ENCODE measurements around the gene PIK3R1.

The PIK3R1 gene

DNA sequence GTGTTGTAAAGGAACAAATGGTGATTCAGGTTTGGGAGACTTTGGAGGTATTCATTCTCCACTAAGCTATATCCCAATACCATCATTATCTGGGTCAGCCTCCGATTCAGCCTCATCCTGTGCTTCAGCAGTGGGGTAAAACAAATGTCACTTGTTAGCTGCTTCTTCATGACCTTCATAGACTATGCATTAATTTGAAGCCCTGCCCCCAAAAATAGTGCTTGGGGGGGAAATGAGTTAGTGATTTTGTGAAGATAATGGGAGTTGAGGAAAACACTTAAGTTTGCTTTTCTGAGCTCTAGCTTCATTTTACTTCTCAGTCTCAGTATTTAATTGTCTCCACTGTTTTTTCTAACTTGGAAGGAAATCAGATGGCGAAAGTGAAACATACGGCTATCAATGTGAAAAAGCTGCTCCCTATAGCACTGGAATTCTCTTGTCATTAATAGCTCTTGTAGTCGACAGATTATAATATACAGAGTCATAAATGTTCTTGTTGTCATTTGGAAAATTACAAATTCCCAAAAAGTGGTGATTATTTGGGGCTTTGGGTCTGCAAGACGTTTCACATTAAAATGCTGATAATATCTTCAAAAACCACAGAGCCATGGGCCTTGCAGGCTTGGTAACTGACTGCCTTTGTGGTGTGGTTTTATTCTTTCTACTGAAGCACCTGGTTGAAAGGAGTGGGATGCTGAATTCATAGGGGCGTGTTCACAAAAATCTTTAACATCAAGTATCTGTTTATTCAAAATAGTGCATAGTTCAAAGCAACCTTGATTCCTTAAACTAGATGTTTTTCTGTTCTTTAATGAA is 40.0 kb downstream of the PIK3R1 start:
- TF ChIP-seq TCF12 (IDR thresholded peaks at IDR 0.05; ENCODE audit: low read depth) (no peak), TEAD4 (IDR thresholded peaks at IDR 0.05) (no peak), ZBTB7A (IDR thresholded peaks at IDR 0.05; ENCODE audit: low read depth) (no peak), CREB1 (IDR thresholded peaks at IDR 0.05; ENCODE audit: low read depth) (no peak), EP300 (IDR thresholded peaks at IDR 0.05; ENCODE audit: borderline replicate concordance) (no peak), EGR1 (IDR thresholded peaks at IDR 0.05) (no peak), RAD21 (IDR thresholded peaks at IDR 0.05; ENCODE audit: low read depth) (no peak), NFIC (IDR thresholded peaks at IDR 0.05) (no peak)
- TF ChIP-seq, protein P1, sequence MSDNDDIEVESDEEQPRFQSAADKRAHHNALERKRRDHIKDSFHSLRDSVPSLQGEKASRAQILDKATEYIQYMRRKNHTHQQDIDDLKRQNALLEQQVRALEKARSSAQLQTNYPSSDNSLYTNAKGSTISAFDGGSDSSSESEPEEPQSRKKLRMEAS (IDR thresholded peaks at IDR 0.05) = no peak
- TF ChIP-seq, protein P2, sequence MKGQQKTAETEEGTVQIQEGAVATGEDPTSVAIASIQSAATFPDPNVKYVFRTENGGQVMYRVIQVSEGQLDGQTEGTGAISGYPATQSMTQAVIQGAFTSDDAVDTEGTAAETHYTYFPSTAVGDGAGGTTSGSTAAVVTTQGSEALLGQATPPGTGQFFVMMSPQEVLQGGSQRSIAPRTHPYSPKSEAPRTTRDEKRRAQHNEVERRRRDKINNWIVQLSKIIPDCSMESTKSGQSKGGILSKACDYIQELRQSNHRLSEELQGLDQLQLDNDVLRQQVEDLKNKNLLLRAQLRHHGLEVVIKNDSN (IDR thresholded peaks at IDR 0.05) = no peak

DNA sequence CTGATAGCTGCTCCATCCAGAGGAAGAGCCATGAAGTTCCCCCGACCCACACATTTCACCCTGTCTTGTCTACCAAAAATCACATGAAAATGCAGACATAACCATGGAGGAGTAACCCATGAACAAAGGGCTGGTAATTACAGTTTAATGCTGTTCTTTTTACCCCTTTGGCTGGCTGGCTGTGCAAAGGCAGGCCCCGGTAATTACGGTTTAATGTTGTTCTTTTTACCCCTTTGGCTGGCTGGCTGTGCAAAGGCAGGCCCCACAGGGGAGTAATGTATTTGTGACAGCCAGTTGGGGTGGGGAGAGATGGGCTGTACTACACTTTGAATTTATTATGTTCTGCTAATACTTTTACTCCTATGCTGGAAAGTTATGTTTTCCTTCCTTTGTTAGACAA is 41.7 kb downstream of the PIK3R1 start:
- TF ChIP-seq TCF12 (IDR thresholded peaks at IDR 0.05; ENCODE audit: low read depth) = no peak

DNA sequence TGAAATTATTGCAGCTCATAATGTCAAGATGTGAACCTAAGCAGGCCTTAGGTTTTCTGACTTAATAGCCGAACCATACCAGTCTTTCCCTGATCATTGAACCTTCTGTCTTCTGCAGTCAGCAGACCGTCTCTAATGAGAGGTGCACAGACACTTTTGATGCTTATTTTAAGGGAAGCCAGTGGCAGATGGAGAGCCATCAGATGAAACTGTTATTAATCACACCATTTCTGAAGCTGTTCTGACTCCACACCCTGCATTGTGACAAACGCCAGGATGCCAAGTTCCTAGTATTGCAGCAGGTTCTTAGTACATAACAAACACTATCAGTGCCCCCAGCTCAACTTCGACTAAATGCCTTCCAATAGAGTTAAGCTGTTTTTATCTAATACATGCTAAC is 43.0 kb downstream of the PIK3R1 start:
- TF ChIP-seq, protein P2 (IDR thresholded peaks at IDR 0.05) = no peak
- TF ChIP-seq EGR1 (IDR thresholded peaks at IDR 0.05) (no peak), TAF1 (IDR thresholded peaks at IDR 0.05; ENCODE audit: low read depth) (no peak), NFIC (IDR thresholded peaks at IDR 0.05) (no peak)
- TF ChIP-seq, protein P1 (IDR thresholded peaks at IDR 0.05) = no peak

DNA sequence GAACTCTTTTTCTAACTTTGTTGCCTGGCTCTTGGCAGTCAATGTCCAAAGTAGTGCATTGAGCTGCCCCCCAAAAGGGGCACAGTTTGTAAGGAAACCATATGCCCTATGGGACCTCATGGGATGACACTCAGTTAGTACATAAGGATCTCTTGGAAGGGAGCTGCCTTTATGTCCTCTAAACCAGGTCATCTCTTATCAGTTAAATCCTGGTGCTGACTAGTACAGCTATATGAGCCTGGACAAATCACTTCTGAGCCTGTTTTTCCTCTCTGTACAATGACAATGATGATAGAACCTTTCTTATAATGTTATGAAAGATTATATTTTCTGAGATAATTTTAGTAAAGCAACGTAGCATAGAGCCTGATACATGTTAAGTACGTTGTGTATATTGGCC is 44.1 kb downstream of the PIK3R1 start:
- TF ChIP-seq, protein P2 (IDR thresholded peaks at IDR 0.05) = no peak
- TF ChIP-seq ZBTB7A (IDR thresholded peaks at IDR 0.05; ENCODE audit: low read depth) = no peak
- TF ChIP-seq CEBPB (IDR thresholded peaks at IDR 0.05) = no peak
- TF ChIP-seq NFIC (IDR thresholded peaks at IDR 0.05) = no peak
- TF ChIP-seq EP300 (IDR thresholded peaks at IDR 0.05; ENCODE audit: borderline replicate concordance) = no peak
- no peak for TF ChIP-seq CREB1 (IDR thresholded peaks at IDR 0.05; ENCODE audit: low read depth)
- no peak for TF ChIP-seq YY1 (IDR thresholded peaks at IDR 0.05; ENCODE audit: low read depth)
- no peak for TF ChIP-seq TEAD4 (IDR thresholded peaks at IDR 0.05)
- TF ChIP-seq, protein P1 (IDR thresholded peaks at IDR 0.05) = no peak
- no peak for TF ChIP-seq TAF1 (IDR thresholded peaks at IDR 0.05; ENCODE audit: low read depth)
- TF ChIP-seq, protein P3, sequence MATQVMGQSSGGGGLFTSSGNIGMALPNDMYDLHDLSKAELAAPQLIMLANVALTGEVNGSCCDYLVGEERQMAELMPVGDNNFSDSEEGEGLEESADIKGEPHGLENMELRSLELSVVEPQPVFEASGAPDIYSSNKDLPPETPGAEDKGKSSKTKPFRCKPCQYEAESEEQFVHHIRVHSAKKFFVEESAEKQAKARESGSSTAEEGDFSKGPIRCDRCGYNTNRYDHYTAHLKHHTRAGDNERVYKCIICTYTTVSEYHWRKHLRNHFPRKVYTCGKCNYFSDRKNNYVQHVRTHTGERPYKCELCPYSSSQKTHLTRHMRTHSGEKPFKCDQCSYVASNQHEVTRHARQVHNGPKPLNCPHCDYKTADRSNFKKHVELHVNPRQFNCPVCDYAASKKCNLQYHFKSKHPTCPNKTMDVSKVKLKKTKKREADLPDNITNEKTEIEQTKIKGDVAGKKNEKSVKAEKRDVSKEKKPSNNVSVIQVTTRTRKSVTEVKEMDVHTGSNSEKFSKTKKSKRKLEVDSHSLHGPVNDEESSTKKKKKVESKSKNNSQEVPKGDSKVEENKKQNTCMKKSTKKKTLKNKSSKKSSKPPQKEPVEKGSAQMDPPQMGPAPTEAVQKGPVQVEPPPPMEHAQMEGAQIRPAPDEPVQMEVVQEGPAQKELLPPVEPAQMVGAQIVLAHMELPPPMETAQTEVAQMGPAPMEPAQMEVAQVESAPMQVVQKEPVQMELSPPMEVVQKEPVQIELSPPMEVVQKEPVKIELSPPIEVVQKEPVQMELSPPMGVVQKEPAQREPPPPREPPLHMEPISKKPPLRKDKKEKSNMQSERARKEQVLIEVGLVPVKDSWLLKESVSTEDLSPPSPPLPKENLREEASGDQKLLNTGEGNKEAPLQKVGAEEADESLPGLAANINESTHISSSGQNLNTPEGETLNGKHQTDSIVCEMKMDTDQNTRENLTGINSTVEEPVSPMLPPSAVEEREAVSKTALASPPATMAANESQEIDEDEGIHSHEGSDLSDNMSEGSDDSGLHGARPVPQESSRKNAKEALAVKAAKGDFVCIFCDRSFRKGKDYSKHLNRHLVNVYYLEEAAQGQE (IDR thresholded peaks at IDR 0.05; ENCODE audit: low read depth) = no peak
- TF ChIP-seq FOXM1 (IDR thresholded peaks at IDR 0.05; ENCODE audit: borderline replicate concordance, low read depth) = no peak
- TF ChIP-seq TCF12 (IDR thresholded peaks at IDR 0.05; ENCODE audit: low read depth) = no peak
- no peak for TF ChIP-seq RAD21 (IDR thresholded peaks at IDR 0.05; ENCODE audit: low read depth)
- no peak for TF ChIP-seq EGR1 (IDR thresholded peaks at IDR 0.05)

DNA sequence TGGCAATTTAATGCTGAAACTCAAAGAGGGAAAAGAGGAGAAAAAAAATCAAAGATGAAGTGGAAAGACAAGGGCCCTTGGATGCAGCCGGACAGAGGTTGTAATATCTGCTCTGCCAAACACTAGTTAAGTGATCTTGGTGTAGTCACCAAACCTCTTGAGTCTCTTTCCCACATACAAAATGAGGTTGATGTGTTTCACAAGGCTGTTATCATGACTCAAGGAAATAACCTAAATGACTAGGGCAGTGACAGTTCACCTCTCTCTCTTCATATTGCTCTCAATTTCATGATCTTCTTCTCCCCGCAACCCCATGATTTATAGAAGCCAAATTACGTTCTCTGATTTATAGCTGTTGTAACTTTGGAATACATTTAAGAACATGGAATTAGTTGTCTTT is 44.9 kb downstream of the PIK3R1 start:
- no peak for TF ChIP-seq TAF1 (IDR thresholded peaks at IDR 0.05; ENCODE audit: low read depth)
- TF ChIP-seq CREB1 (IDR thresholded peaks at IDR 0.05; ENCODE audit: low read depth) = no peak
- no peak for TF ChIP-seq YY1 (IDR thresholded peaks at IDR 0.05; ENCODE audit: low read depth)
- no peak for TF ChIP-seq RAD21 (IDR thresholded peaks at IDR 0.05; ENCODE audit: low read depth)
- TF ChIP-seq ZBTB7A (IDR thresholded peaks at IDR 0.05; ENCODE audit: low read depth) = no peak
- TF ChIP-seq, protein P2 (IDR thresholded peaks at IDR 0.05) = no peak
- no peak for TF ChIP-seq EP300 (IDR thresholded peaks at IDR 0.05; ENCODE audit: borderline replicate concordance)

DNA sequence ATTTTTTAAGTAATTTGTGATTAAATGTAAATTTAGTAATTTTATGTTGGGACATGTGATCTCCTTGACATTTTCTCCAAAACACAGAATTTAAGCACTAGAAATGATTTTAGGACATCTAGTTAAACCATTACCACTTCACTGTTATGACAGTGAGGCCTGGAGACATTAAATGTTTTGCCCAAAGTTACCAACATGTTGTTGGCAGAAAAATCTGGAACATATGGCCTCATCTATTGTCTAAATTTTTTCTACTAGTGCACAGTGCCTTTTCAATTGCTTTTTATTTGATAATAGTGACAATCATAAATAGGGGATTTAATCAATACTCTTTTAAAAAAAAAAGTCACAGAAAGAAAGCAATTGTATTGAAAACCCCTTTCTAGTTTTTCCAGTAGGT is 45.6 kb downstream of the PIK3R1 start:
- TF ChIP-seq, protein P1 (IDR thresholded peaks at IDR 0.05) = no peak
- no peak for TF ChIP-seq CEBPB (IDR thresholded peaks at IDR 0.05)
- TF ChIP-seq, protein P3 (IDR thresholded peaks at IDR 0.05; ENCODE audit: low read depth) = no peak
